H1 (cell line): ENCODE measurements around the gene ADNP. TPM values are rescaled to one million over a fixed set of nuclear protein-coding genes. Genes with fewer than 3 reads are reported as not detected.

Source experiments
- CTCF ChIA-PET: fragments of 300-600 bp; sonication (Branson Sonifier 250); formaldehyde crosslinking; loops from one replicate; lab custom pipeline; 2021; ENCODE audit not compliant: partially characterized antibody; lab: Charles Lee
- POLR2A ChIA-PET: fragments of 300-600 bp; sonication (Branson Sonifier 250); formaldehyde crosslinking; loops from one replicate; lab custom pipeline; 2021; ENCODE audit warnings: inconsistent platforms; ENCODE audit not compliant: partially characterized antibody; lab: Charles Lee
- DNase-seq, 2 experiments: peaks; one replicate each; pipeline versions ENCODE4 v3.0.0 to v3.0.0-alpha.2; 2010 to 2022; ENCODE audit warnings: low spot score in 2 of 2, low read depth in 1 of 2, mixed read lengths in 1 of 2
- FAIRE-seq: peaks from 2 replicates; lab custom pipeline; 2011; peaks lifted over from hg19 to GRCh38; lab: Jason Lieb, UNC
- H2AFZ ChIP-seq: 2 replicates; pipeline ENCODE4 v1.8.1; 2012; ENCODE audit warnings: low read length, inconsistent platforms
- H2AK5ac ChIP-seq: 2 replicates; pipeline ENCODE4 v1.6.1; 2013; ENCODE audit warnings: low read depth, low read length
- H2BK120ac ChIP-seq: replicated peaks from 2 replicates; pipeline ENCODE3; 2013; ENCODE audit warnings: low read depth, low read length, inconsistent platforms
- H2BK12ac ChIP-seq: 2 replicates; pipeline ENCODE4 v1.6.1; 2013; ENCODE audit warnings: low read depth, low read length
- H2BK15ac ChIP-seq: 2 replicates; pipeline ENCODE4 v1.6.1; 2013; ENCODE audit warnings: low read length
- H2BK20ac ChIP-seq: 2 replicates; pipeline ENCODE4 v1.6.1; 2013; ENCODE audit warnings: low read length
- H2BK5ac ChIP-seq: 2 replicates; pipeline ENCODE4 v1.6.1; 2013; ENCODE audit warnings: low read depth, low read length
- H3K14ac ChIP-seq: 2 replicates; pipeline ENCODE4 v1.6.1; 2013; ENCODE audit warnings: inconsistent platforms; ENCODE audit not compliant: insufficient read length
- H3K18ac ChIP-seq: 2 replicates; pipeline ENCODE4 v1.6.1; 2013; ENCODE audit warnings: low read length; ENCODE audit errors: extremely low read depth
- H3K23ac ChIP-seq: 2 replicates; pipeline ENCODE4 v1.6.1; 2013; ENCODE audit warnings: inconsistent platforms; ENCODE audit not compliant: insufficient read length
- H3K23me2 ChIP-seq: 2 replicates; pipeline ENCODE4 v1.6.1; 2013; ENCODE audit warnings: low read depth, low read length
- H3K27ac ChIP-seq: 2 replicates; pipeline ENCODE4 v1.6.1; 2011; ENCODE audit warnings: low read depth, low read length, inconsistent platforms
- H3K27me3 ChIP-seq, 4 experiments: replicated peaks in 1 of 4; 1 replicate in 1 of 4; 2 replicates in 3 of 4; pipeline versions ENCODE4 v1.6.1 to v1.8.1; 2011 to 2013; ENCODE audit warnings: low read length in 3 of 4, mild to moderate bottlenecking in 3 of 4, inconsistent platforms in 2 of 4, mixed read lengths in 2 of 4, moderate library complexity in 1 of 4; ENCODE audit not compliant: control insufficient read depth in 3 of 4, insufficient read depth in 3 of 4; ENCODE audit errors: extremely low read depth in 1 of 4
- H3K36me3 ChIP-seq, 4 experiments: 2 replicates each; pipeline versions ENCODE4 v1.6.1 to v1.8.1; 2011 to 2013; ENCODE audit warnings: mild to moderate bottlenecking in 4 of 4, low read length in 3 of 4, moderate library complexity in 2 of 4, control low read depth in 1 of 4, inconsistent platforms in 1 of 4; ENCODE audit not compliant: insufficient read depth in 4 of 4, control insufficient read depth in 2 of 4
- H3K4ac ChIP-seq: replicated peaks from 2 replicates; pipeline ENCODE3; 2013; ENCODE audit warnings: low read length, low read depth, mixed read lengths, inconsistent platforms; ENCODE audit not compliant: insufficient read length
- H3K4me1 ChIP-seq, 4 experiments: replicated peaks in 1 of 4; 1 replicate in 1 of 4; 2 replicates in 3 of 4; pipeline versions ENCODE4 v1.6.1 to v1.8.1; 2011 to 2013; ENCODE audit warnings: low read length in 3 of 4, inconsistent platforms in 2 of 4, mixed read lengths in 1 of 4; ENCODE audit not compliant: insufficient read depth in 4 of 4, control insufficient read depth in 3 of 4
- H3K4me2 ChIP-seq, 2 experiments: 2 replicates each; pipeline versions ENCODE4 v1.6.1 to v1.8.1; 2011 to 2013; ENCODE audit warnings: low read depth in 2 of 2, low read length in 2 of 2, control low read depth in 1 of 2, inconsistent platforms in 1 of 2, mild to moderate bottlenecking in 1 of 2; ENCODE audit not compliant: insufficient read depth in 1 of 2
- H3K4me3 ChIP-seq, 4 experiments: fragments of 200-600, 300-600 bp in 1 of 4; sonication (generic), shearing (Covaris generic), sonication (Bioruptor Twin) in 1 of 4; 2 replicates each; pipeline versions ENCODE4 v1.5.1 to v1.8.1; 2011 to 2016; ENCODE audit warnings: low read length in 4 of 4, low read depth in 3 of 4, control low read depth in 2 of 4, inconsistent platforms in 2 of 4, mild to moderate bottlenecking in 2 of 4, mixed read lengths in 1 of 4, moderate library complexity in 1 of 4; ENCODE audit not compliant: insufficient read depth in 2 of 4; ENCODE audit errors: extremely low read depth in 1 of 4
- H3K56ac ChIP-seq: replicated peaks from 2 replicates; pipeline ENCODE3; 2013; ENCODE audit warnings: low read depth, mild to moderate bottlenecking, mixed read lengths, low read length, inconsistent platforms; ENCODE audit not compliant: insufficient read length
- H3K79me1 ChIP-seq: 2 replicates; pipeline ENCODE4 v1.6.1; 2013; ENCODE audit warnings: low read depth, low read length, control low read depth
- H3K79me2 ChIP-seq, 2 experiments: 2 replicates each; pipeline versions ENCODE4 v1.6.1 to v1.8.1; 2012 to 2013; ENCODE audit warnings: low read length in 2 of 2, mild to moderate bottlenecking in 2 of 2, inconsistent platforms in 1 of 2; ENCODE audit not compliant: insufficient read depth in 2 of 2, control insufficient read depth in 1 of 2
- H3K9ac ChIP-seq, 4 experiments: replicated peaks in 1 of 4; 1 replicate in 1 of 4; 2 replicates in 3 of 4; pipeline versions ENCODE4 v1.6.1 to v1.8.1; 2011 to 2013; ENCODE audit warnings: low read depth in 3 of 4, low read length in 3 of 4, control low read depth in 2 of 4, mild to moderate bottlenecking in 2 of 4, moderate library complexity in 2 of 4, inconsistent platforms in 1 of 4; ENCODE audit errors: extremely low read depth in 1 of 4
- H3K9me3 ChIP-seq, 2 experiments: 2 replicates each; pipeline versions ENCODE4 v1.6.1 to v1.8.1; 2012 to 2013; ENCODE audit warnings: mild to moderate bottlenecking in 2 of 2, moderate library complexity in 2 of 2, control low read depth in 1 of 2, inconsistent platforms in 1 of 2, low read depth in 1 of 2, low read length in 1 of 2, mixed read lengths in 1 of 2; ENCODE audit not compliant: insufficient read depth in 2 of 2
- H4K20me1 ChIP-seq, 2 experiments: replicated peaks in 1 of 2; 2 replicates each; pipeline versions ENCODE3 to v1.8.1; 2011 to 2013; ENCODE audit warnings: inconsistent platforms in 2 of 2, low read length in 2 of 2, mild to moderate bottlenecking in 1 of 2; ENCODE audit not compliant: insufficient read depth in 2 of 2, control insufficient read depth in 1 of 2
- H4K5ac ChIP-seq: 2 replicates; pipeline ENCODE4 v1.6.1; 2013; ENCODE audit warnings: low read length, low read depth, mixed read lengths, inconsistent platforms; ENCODE audit not compliant: insufficient read length
- H4K8ac ChIP-seq: 2 replicates; pipeline ENCODE4 v1.8.0; 2013; ENCODE audit warnings: mild to moderate bottlenecking, moderate library complexity, low read length, inconsistent platforms; ENCODE audit not compliant: insufficient read depth; ENCODE audit errors: extremely low read depth
- H4K91ac ChIP-seq: replicated peaks from 2 replicates; pipeline ENCODE3; 2013; ENCODE audit warnings: low read length, mixed read lengths, inconsistent platforms; ENCODE audit not compliant: insufficient read length
- BCL11A ChIP-seq, 2 experiments: IDR thresholded peaks; one replicate each; pipeline ENCODE4 v1.6.1; 2011; ENCODE audit warnings: low read depth in 2 of 2, low read length in 2 of 2, mild to moderate bottlenecking in 2 of 2
- CHD1 ChIP-seq: IDR thresholded peaks from 2 replicates; pipeline ENCODE4 v1.6.1; 2012; ENCODE audit warnings: low read depth, low read length, improper control_type of control experiment
- HDAC6 ChIP-seq: IDR thresholded peaks from one replicate; pipeline ENCODE4 v1.7.1; 2012; ENCODE audit warnings: low read depth, mild to moderate bottlenecking, inconsistent platforms, low read length, moderate library complexity
- MAFK ChIP-seq: IDR thresholded peaks from 2 replicates; pipeline ENCODE4 v1.6.1; 2012; ENCODE audit warnings: low read depth, mild to moderate bottlenecking, improper control_type of control experiment, low read length
- POLR2A ChIP-seq, 2 experiments: IDR thresholded peaks; 1 replicate in 1 of 2; 2 replicates in 1 of 2; pipeline ENCODE4 v1.6.1; 2011; ENCODE audit warnings: low read depth in 2 of 2, low read length in 2 of 2, mild to moderate bottlenecking in 2 of 2; ENCODE audit errors: control extremely low read depth in 1 of 2
- SP1 ChIP-seq: IDR thresholded peaks from 2 replicates; pipeline ENCODE4 v1.6.1; 2011; ENCODE audit warnings: low read depth, low read length
- TCF12 ChIP-seq: IDR thresholded peaks from 2 replicates; pipeline ENCODE4 v1.6.1; 2011; ENCODE audit warnings: low read depth, mild to moderate bottlenecking, low read length
- WGBS, 2 experiments: shearing (Covaris generic) in 1 of 2; methylation state at CpG; one replicate each; pipeline versions ENCODE4 v1.1.6 to v1.1.7; 2013 to 2015; ENCODE audit warnings: low lambda C conversion rate in 2 of 2, mixed read lengths in 2 of 2, inconsistent platforms in 1 of 2, low coverage in 1 of 2, missing lambda C conversion rate in 1 of 2; ENCODE audit not compliant: insufficient replicate concordance in 2 of 2, insufficient coverage in 1 of 2, insufficient read length in 1 of 2; ENCODE audit errors: extremely low coverage in 1 of 2, missing lambda C conversion rate in 1 of 2; 5-methylcytosine and 5-hydroxymethylcytosine counted together
- polyA plus RNA-seq, 7 experiments: library from polyadenylated mRNA; depleted of rRNA in 3 of 7; stranded (reverse) in 5 of 7; unstranded in 2 of 7; fragments of >200 nt in 5 of 7; fragments of 200-250 nt in 2 of 7; gene quantifications; 1 replicate in 5 of 7; 2 replicates in 1 of 7; 4 replicates in 1 of 7; pipeline versions ENCODE4 v1.2.1 to v1.2.3, GENCODE V29; 2011 to 2013; ENCODE audit warnings: missing spikeins in 2 of 7, mixed read lengths in 2 of 7
- total RNA-seq: library from RNA; stranded (reverse); fragmentation: NEBNext Ultra II Directional; extraction: Animal tissue kit (Norgen Biotek cat#: 25700); gene quantifications from 2 replicates; pipeline ENCODE4 v1.2.1, GENCODE V29; 2021

The ADNP gene
- total and polyA plus RNA-seq, 2 of the 8 experiments (the other 6 are each of a cell fraction or from before 2014, with no cell fraction given), result 31.6 to 123 TPM

DNA sequence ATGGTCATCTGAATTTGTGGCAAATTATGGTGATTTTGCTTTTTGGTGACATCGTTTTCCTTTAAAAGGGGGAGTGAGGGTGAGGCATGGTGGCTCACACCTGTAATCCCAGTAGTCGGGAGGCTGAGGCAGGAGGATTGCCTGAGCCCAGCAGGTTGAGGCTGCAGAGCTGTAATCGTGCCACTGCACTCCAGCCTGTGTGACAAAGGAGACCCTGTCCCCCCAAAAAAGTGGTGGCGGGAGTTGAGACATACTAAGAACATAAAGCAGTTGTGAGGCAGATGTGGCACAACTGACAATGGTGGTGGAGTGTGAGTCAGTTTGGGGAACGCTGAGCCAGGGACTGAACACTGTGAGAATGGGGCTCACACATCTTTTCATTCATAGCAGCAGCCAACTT, 45.5 kb downstream of the ADNP start:
- H3K18ac ChIP-seq, result no peak overlapping the region
- DNase-seq, result no peak
- no peak overlapping the region for H3K4me3 ChIP-seq
- no peaks in the 10 kb centered on the region; the same call in 1 of the 2 replicates for H3K79me1 ChIP-seq
- H3K9ac ChIP-seq, result no peak overlapping the region; a peak in 1 of 7 replicates
- H3K23me2 ChIP-seq, result no peaks in the 10 kb centered on the region
- no peak overlapping the region for H2BK12ac ChIP-seq
- no peak overlapping the region for H2BK20ac ChIP-seq
- no peak overlapping the region for H3K4ac ChIP-seq
- no peak overlapping the region for H3K27ac ChIP-seq
- CTCF ChIA-PET, result interaction anchor here (0.9 to 3.4 kb wide), 4 partner anchors 15 to 38 kb away, joined by 3 to 8 read pairs (median 4); no protein-coding TSS in a partner anchor
- no peak for FAIRE-seq
- no peak overlapping the region for H2AK5ac ChIP-seq
- no peak overlapping the region for H2BK120ac ChIP-seq
- no peak for TF ChIP-seq CHD1
- no peak for TF ChIP-seq SP1
- TF ChIP-seq TCF12, result no peak
- TF ChIP-seq BCL11A (IDR thresholded peaks at IDR 0.05; ENCODE audit: low read depth in 2 of 2, low read length in 2 of 2), result no peak
- no peak for TF ChIP-seq HDAC6
- TF ChIP-seq POLR2A (IDR thresholded peaks at IDR 0.05; ENCODE audit: control extremely low read depth in 1 of 2, low read depth in 2 of 2, low read length in 2 of 2), result no peak
- TF ChIP-seq MAFK, result no peak
- H2BK5ac ChIP-seq, result no peak overlapping the region
- no peak overlapping the region for H3K23ac ChIP-seq
- H3K4me1 ChIP-seq, result no peaks in the 10 kb centered on the region
- H4K20me1 ChIP-seq, result peaks cover 1 to 3% of the 10 kb centered on the region in 2 experiments
- 93% methylated on average over 5 of the region's 5 CpGs; no CpG with 5 or more reads in 1 of the 2 experiments for WGBS, 2 experiments
- no peak overlapping the region for H3K14ac ChIP-seq
- no peak overlapping the region for H4K8ac ChIP-seq
- H4K5ac ChIP-seq, result no peak overlapping the region
- no peaks in the 10 kb centered on the region for H3K79me2 ChIP-seq
- H3K56ac ChIP-seq, result no peak overlapping the region
- no peak overlapping the region for H4K91ac ChIP-seq
- H2BK15ac ChIP-seq, result no peak overlapping the region
- H3K9me3 ChIP-seq, result no peaks in the 10 kb centered on the region
- POLR2A ChIA-PET, result interaction anchor here (1.0 to 9.7 kb wide), 8 partner anchors 9 to 87 kb away, joined by 3 to 87 read pairs (median 4); partner anchors contain the start of gene ADNP
- no peaks in the 10 kb centered on the region for H3K27me3 ChIP-seq
- H3K4me2 ChIP-seq, result no peak overlapping the region
- no peak overlapping the region for H2AFZ ChIP-seq
- H3K36me3 ChIP-seq, result peaks cover 6 to 23% (median 10%) of the 10 kb centered on the region in 4 experiments; a peak in 5 of 8 replicates
